ENCODE measurements around the gene ANKS1B. TPM values are rescaled to one million over a fixed set of nuclear protein-coding genes. Genes with fewer than 3 reads are reported as not detected.

Gene ANKS1B
- total and polyA plus RNA-seq, 4 donors, result 0.03 to 3.4 (median 0.53) TPM

GRCh38 chr12:98769068-98769467, 1215.7 kb downstream of the ANKS1B start:
- no peak for TF ChIP-seq TAF1 (conservative IDR thresholded peaks at IDR 0.05)
- TF ChIP-seq ATF3 (IDR thresholded peaks at IDR 0.05), result no peak
- TF ChIP-seq HNF4A (conservative IDR thresholded peaks at IDR 0.05), result no peak
- TF ChIP-seq FOXA1 (IDR thresholded peaks at IDR 0.05), result no peak
- TF ChIP-seq, protein P1, sequence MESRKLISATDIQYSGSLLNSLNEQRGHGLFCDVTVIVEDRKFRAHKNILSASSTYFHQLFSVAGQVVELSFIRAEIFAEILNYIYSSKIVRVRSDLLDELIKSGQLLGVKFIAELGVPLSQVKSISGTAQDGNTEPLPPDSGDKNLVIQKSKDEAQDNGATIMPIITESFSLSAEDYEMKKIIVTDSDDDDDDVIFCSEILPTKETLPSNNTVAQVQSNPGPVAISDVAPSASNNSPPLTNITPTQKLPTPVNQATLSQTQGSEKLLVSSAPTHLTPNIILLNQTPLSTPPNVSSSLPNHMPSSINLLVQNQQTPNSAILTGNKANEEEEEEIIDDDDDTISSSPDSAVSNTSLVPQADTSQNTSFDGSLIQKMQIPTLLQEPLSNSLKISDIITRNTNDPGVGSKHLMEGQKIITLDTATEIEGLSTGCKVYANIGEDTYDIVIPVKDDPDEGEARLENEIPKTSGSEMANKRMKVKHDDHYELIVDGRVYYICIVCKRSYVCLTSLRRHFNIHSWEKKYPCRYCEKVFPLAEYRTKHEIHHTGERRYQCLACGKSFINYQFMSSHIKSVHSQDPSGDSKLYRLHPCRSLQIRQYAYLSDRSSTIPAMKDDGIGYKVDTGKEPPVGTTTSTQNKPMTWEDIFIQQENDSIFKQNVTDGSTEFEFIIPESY (IDR thresholded peaks at IDR 0.05), result no peak
- TF ChIP-seq, protein P2, sequence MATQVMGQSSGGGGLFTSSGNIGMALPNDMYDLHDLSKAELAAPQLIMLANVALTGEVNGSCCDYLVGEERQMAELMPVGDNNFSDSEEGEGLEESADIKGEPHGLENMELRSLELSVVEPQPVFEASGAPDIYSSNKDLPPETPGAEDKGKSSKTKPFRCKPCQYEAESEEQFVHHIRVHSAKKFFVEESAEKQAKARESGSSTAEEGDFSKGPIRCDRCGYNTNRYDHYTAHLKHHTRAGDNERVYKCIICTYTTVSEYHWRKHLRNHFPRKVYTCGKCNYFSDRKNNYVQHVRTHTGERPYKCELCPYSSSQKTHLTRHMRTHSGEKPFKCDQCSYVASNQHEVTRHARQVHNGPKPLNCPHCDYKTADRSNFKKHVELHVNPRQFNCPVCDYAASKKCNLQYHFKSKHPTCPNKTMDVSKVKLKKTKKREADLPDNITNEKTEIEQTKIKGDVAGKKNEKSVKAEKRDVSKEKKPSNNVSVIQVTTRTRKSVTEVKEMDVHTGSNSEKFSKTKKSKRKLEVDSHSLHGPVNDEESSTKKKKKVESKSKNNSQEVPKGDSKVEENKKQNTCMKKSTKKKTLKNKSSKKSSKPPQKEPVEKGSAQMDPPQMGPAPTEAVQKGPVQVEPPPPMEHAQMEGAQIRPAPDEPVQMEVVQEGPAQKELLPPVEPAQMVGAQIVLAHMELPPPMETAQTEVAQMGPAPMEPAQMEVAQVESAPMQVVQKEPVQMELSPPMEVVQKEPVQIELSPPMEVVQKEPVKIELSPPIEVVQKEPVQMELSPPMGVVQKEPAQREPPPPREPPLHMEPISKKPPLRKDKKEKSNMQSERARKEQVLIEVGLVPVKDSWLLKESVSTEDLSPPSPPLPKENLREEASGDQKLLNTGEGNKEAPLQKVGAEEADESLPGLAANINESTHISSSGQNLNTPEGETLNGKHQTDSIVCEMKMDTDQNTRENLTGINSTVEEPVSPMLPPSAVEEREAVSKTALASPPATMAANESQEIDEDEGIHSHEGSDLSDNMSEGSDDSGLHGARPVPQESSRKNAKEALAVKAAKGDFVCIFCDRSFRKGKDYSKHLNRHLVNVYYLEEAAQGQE (IDR thresholded peaks at IDR 0.05), result no peak
- TF ChIP-seq HNF4G (IDR thresholded peaks at IDR 0.05), result no peak
- TF ChIP-seq NR2F2 (IDR thresholded peaks at IDR 0.05), result no peak
- DNase-seq (ENCODE audit: low spot score), result no peak
- H3K9me3 ChIP-seq (ENCODE audit: control insufficient read depth in 4 of 4, low read length in 3 of 4), result no peaks in the 10 kb centered on the region
- no peak overlapping the region for H3K27ac ChIP-seq (ENCODE audit: low read depth in 1 of 2, low read length in 2 of 2)
- H3K9ac ChIP-seq (ENCODE audit: low read depth in 1 of 2, low read length in 2 of 2), result no peak overlapping the region
- peaks cover 0 to 3% (median 0%) of the 10 kb centered on the region in 4 donors for H3K27me3 ChIP-seq (ENCODE audit: control insufficient read depth in 4 of 4, insufficient read depth in 4 of 4, low read length in 3 of 4)
- no peak overlapping the region for H3K4me3 ChIP-seq (ENCODE audit: low read depth in 1 of 3, low read length in 3 of 3)
- no peaks in the 10 kb centered on the region for H3K4me1 ChIP-seq (ENCODE audit: control insufficient read depth in 4 of 4, insufficient read depth in 4 of 4, low read length in 3 of 4)
- no peaks in the 10 kb centered on the region for H3K36me3 ChIP-seq (ENCODE audit: control insufficient read depth in 4 of 4, insufficient read depth in 3 of 4, low read depth in 1 of 4, low read length in 3 of 4)

GRCh38 chr12:98767248-98767647, 1217.5 kb downstream of the ANKS1B start:
- no peak overlapping the region for H3K4me3 ChIP-seq (ENCODE audit: low read depth in 1 of 3, low read length in 3 of 3)
- H3K9ac ChIP-seq (ENCODE audit: low read depth in 1 of 2, low read length in 2 of 2), result no peak overlapping the region
- 84% methylated on average over 9 of the region's 9 CpGs for WGBS
- no peak overlapping the region for H3K27ac ChIP-seq (ENCODE audit: low read depth in 1 of 2, low read length in 2 of 2)
- H3K4me1 ChIP-seq (ENCODE audit: control insufficient read depth in 4 of 4, insufficient read depth in 4 of 4, low read length in 3 of 4), result no peaks in the 10 kb centered on the region
- H3K27me3 ChIP-seq (ENCODE audit: control insufficient read depth in 4 of 4, insufficient read depth in 4 of 4, low read length in 3 of 4), result peaks cover 0 to 3% (median 0%) of the 10 kb centered on the region in 4 donors
- H3K9me3 ChIP-seq (ENCODE audit: control insufficient read depth in 4 of 4, low read length in 3 of 4), result no peaks in the 10 kb centered on the region
- DNase-seq (ENCODE audit: low spot score), result no peak
- no peaks in the 10 kb centered on the region for H3K36me3 ChIP-seq (ENCODE audit: control insufficient read depth in 4 of 4, insufficient read depth in 3 of 4, low read depth in 1 of 4, low read length in 3 of 4)
- TF ChIP-seq, protein P3, sequence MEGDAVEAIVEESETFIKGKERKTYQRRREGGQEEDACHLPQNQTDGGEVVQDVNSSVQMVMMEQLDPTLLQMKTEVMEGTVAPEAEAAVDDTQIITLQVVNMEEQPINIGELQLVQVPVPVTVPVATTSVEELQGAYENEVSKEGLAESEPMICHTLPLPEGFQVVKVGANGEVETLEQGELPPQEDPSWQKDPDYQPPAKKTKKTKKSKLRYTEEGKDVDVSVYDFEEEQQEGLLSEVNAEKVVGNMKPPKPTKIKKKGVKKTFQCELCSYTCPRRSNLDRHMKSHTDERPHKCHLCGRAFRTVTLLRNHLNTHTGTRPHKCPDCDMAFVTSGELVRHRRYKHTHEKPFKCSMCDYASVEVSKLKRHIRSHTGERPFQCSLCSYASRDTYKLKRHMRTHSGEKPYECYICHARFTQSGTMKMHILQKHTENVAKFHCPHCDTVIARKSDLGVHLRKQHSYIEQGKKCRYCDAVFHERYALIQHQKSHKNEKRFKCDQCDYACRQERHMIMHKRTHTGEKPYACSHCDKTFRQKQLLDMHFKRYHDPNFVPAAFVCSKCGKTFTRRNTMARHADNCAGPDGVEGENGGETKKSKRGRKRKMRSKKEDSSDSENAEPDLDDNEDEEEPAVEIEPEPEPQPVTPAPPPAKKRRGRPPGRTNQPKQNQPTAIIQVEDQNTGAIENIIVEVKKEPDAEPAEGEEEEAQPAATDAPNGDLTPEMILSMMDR (IDR thresholded peaks at IDR 0.05; ENCODE audit: low read depth, low read length, missing input control), result no peak
- TF ChIP-seq ATF3 (IDR thresholded peaks at IDR 0.05), result no peak
- no peak for TF ChIP-seq RXRA (IDR thresholded peaks at IDR 0.05)
- no peak for TF ChIP-seq FOXA2 (IDR thresholded peaks at IDR 0.05)
- TF ChIP-seq GABPA (IDR thresholded peaks at IDR 0.05 in 1 of 2, conservative IDR thresholded peaks at IDR 0.05 in 1 of 2), result no peak
